ENCODE measurements around the gene ANKRD26.

GRCh38 chr10:27088119-27089044 is 11.9 kb downstream of the ANKRD26 start:
- TF ChIP-seq, protein P1, sequence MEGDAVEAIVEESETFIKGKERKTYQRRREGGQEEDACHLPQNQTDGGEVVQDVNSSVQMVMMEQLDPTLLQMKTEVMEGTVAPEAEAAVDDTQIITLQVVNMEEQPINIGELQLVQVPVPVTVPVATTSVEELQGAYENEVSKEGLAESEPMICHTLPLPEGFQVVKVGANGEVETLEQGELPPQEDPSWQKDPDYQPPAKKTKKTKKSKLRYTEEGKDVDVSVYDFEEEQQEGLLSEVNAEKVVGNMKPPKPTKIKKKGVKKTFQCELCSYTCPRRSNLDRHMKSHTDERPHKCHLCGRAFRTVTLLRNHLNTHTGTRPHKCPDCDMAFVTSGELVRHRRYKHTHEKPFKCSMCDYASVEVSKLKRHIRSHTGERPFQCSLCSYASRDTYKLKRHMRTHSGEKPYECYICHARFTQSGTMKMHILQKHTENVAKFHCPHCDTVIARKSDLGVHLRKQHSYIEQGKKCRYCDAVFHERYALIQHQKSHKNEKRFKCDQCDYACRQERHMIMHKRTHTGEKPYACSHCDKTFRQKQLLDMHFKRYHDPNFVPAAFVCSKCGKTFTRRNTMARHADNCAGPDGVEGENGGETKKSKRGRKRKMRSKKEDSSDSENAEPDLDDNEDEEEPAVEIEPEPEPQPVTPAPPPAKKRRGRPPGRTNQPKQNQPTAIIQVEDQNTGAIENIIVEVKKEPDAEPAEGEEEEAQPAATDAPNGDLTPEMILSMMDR (IDR thresholded peaks at IDR 0.05), result no peak
- TF ChIP-seq POLR2A (IDR thresholded peaks at IDR 0.05), result no peak

Data from lower leg skin (tissue), 3 donors.